Measurements from ENCODE around the gene AGR2. TPM values are rescaled to one million over a fixed set of nuclear protein-coding genes. Genes with fewer than 3 reads are reported as not detected.

AGR2 gene
- polyA plus RNA-seq, 6 donors from 2014 or later: 0.17 to 0.44 TPM; not detected in 4

DNA sequence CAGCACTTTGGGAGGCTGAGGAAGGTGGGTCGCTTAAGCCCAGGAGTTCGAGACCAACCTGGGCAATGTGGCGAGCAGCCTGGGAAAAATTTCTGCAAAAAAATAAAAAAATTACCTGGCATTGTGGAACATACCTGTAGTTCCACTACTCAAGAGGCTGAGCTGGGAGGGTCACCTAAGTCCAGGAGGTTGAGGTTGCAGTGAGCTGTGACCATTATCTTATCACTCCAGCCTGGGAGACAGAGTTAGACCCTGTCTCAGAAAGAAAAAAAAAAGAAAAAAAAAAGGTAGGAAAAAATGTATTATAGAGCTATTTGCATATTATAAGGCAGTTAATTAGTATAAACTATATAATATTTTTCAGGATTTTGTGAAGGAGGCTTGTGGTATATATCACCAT is 62.3 kb downstream of the AGR2 start:
- Mint-ChIP-seq H3K36me3 (no peaks in the 10 kb centered on the region), H3K4me3 (no peak overlapping the region), H3K9me3 (no peaks in the 10 kb centered on the region), H3K4me1 (peaks cover 0 to 7% (median 0%) of the 10 kb centered on the region in 3 donors), H3K27me3 (peaks cover 0 to 5% (median 0%) of the 10 kb centered on the region in 3 donors), H3K27ac (no peak overlapping the region)
- DNase-seq (no peak), ATAC-seq (ENCODE audit: low read depth in 2 of 2) (no peak)

Other genes starting within 250 kb of the AGR2 start
- 10 to 100 TPM in 5 of 6 donors, 1 to 10 TPM in 1; 7.6 to 19.8 (median 14.7) TPM for gene ANKMY2, start 159.2 kb downstream of the AGR2 start, polyA plus RNA-seq (ENCODE audit: low read depth in 6 of 6)
- 10 to 100 TPM; 38.6 to 71.2 (median 53.4) TPM for gene BZW2, start 158.8 kb downstream of the AGR2 start, polyA plus RNA-seq (ENCODE audit: low read depth in 6 of 6)
- gene TSPAN13, start 51.2 kb downstream of the AGR2 start, polyA plus RNA-seq (ENCODE audit: low read depth in 6 of 6): 100 to 1,000 TPM; 187 to 403 (median 268) TPM
- not detected for gene AGR3, start 77.0 kb upstream of the AGR2 start, polyA plus RNA-seq (ENCODE audit: low read depth in 6 of 6)